ENCODE results near the gene IFIT1B.
"Not testable (repeated sequence)": the region's sequence is repeated elsewhere in the genome, so short reads cannot be mapped to it uniquely, and the experiment has no call there.

IFIT1B gene

GRCh38 chr10:89347701-89348457 is 30.0 kb upstream of the IFIT1B start:
- DNase-seq = no peak
- intact Hi-C loops (cut with DNase I) = no loop called here

- no peak for DNase-seq
- intact Hi-C loops (cut with DNase I) = no loop called here
These were observed 29.4 kb upstream of the IFIT1B start for GRCh38 chr10:89348481-89348880.

GRCh38 chr10:89348975-89349374 is 28.9 kb upstream of the IFIT1B start:
- intact Hi-C loops (cut with DNase I) = no loop called here
- DNase-seq = no peak

GRCh38 chr10:89350631-89351315 is 27.1 kb upstream of the IFIT1B start:
- intact Hi-C loops (cut with DNase I) = not testable (repeated sequence)
- DNase-seq = peak in 2 of 10 donors; percentile 54 to 81

GRCh38 chr10:89351412-89351779 is 26.5 kb upstream of the IFIT1B start:
- no peak for DNase-seq
- intact Hi-C loops (cut with DNase I) = no loop called here

GRCh38 chr10:89351780-89352597 is 25.9 kb upstream of the IFIT1B start:
- intact Hi-C loops (cut with DNase I) = no loop called here
- peak in 1 of 10 donors; percentile 20 for DNase-seq

GRCh38 chr10:89352802-89353201 is 25.1 kb upstream of the IFIT1B start:
- DNase-seq = no peak
- intact Hi-C loops (cut with DNase I) = no loop called here

GRCh38 chr10:89355394-89355931 is 22.4 kb upstream of the IFIT1B start:
- DNase-seq = no peak
- intact Hi-C loops (cut with DNase I) = no loop called here

GRCh38 chr10:89357096-89357495 is 20.8 kb upstream of the IFIT1B start:
- intact Hi-C loops (cut with DNase I) = no loop called here
- DNase-seq = no peak

- intact Hi-C loops (cut with DNase I) = no loop called here
- no peak for DNase-seq
These were observed 19.9 kb upstream of the IFIT1B start for GRCh38 chr10:89357975-89358374.

- intact Hi-C loops (cut with DNase I) = no loop called here
These were observed 17.7 kb upstream of the IFIT1B start for GRCh38 chr10:89360157-89360556.

GRCh38 chr10:89362929-89363328 is 14.9 kb upstream of the IFIT1B start:
- intact Hi-C loops (cut with DNase I) = no loop called here
- no peak for DNase-seq

More at GRCh38 chr10:89360157-89360556, 17.7 kb upstream of the IFIT1B start:
- no peak for DNase-seq

- DNase-seq = no peak
- intact Hi-C loops (cut with DNase I) = no loop called here
These were observed 14.0 kb upstream of the IFIT1B start for GRCh38 chr10:89363729-89364442.

GRCh38 chr10:89364531-89364930 is 13.3 kb upstream of the IFIT1B start:
- DNase-seq = no peak
- intact Hi-C loops (cut with DNase I) = no loop called here

- intact Hi-C loops (cut with DNase I) = no loop called here
These were observed 10.3 kb upstream of the IFIT1B start for GRCh38 chr10:89367529-89367928.

GRCh38 chr10:89368129-89368528 is 9.7 kb upstream of the IFIT1B start:
- DNase-seq = no peak
- intact Hi-C loops (cut with DNase I) = no loop called here

More at GRCh38 chr10:89367529-89367928, 10.3 kb upstream of the IFIT1B start:
- no peak for DNase-seq

- DNase-seq = peak in 2 of 10 donors; percentile 36 to 70
- intact Hi-C loops (cut with DNase I) = no loop called here
These were observed 8.4 kb upstream of the IFIT1B start for GRCh38 chr10:89369156-89370105.

GRCh38 chr10:89371079-89371478 is 6.8 kb upstream of the IFIT1B start:
- intact Hi-C loops (cut with DNase I) = no loop called here
- no peak for DNase-seq

GRCh38 chr10:89371987-89372386 is 5.9 kb upstream of the IFIT1B start:
- intact Hi-C loops (cut with DNase I) = no loop called here
- DNase-seq = no peak

Data from posterior cingulate gyrus (tissue), 11 donors.